CD4-positive, alpha-beta T cell treated with Interleukin-17A for 1 hour (primary cell): ENCODE results near the gene HTR3E.
"Not testable (repeated sequence)": the region's sequence is repeated elsewhere in the genome, so short reads cannot be mapped to it uniquely, and the experiment has no call there.

ENCODE experiments used
- DNase-seq: peaks from one replicate; pipeline ENCODE4 v3.0.0-alpha.2; 2020

The HTR3E gene

GRCh38 chr3:184116017-184116416, 19.2 kb downstream of the HTR3E start:
- DNase-seq, result no peak

GRCh38 chr3:184117636-184118035, 20.8 kb downstream of the HTR3E start:
- no peak for DNase-seq

GRCh38 chr3:184121031-184121430, 24.2 kb downstream of the HTR3E start:
- not testable (repeated sequence) for DNase-seq

- DNase-seq, result no peak
Measured at GRCh38 chr3:184126006-184126405, 29.1 kb downstream of the HTR3E start.

GRCh38 chr3:184129012-184129411, 32.1 kb downstream of the HTR3E start:
- no peak for DNase-seq

GRCh38 chr3:184132945-184133344, 36.1 kb downstream of the HTR3E start:
- no peak for DNase-seq

- peak; percentile 51 for DNase-seq
Measured at GRCh38 chr3:184133840-184134745, 37.2 kb downstream of the HTR3E start.

- DNase-seq, result no peak
Measured at GRCh38 chr3:184134746-184135148, 37.9 kb downstream of the HTR3E start.

- DNase-seq, result peak; percentile 92
Measured at GRCh38 chr3:184135149-184135910, 38.5 kb downstream of the HTR3E start, which contains the start of gene EIF2B5. Gene EIF2B5, plus strand, starts transcription at chr3:184135358. Its CDS starts 28 bp downstream, at chr3:184135386.

GRCh38 chr3:184135911-184136260, 39.0 kb downstream of the HTR3E start:
- no peak for DNase-seq

GRCh38 chr3:184140436-184140835, 43.6 kb downstream of the HTR3E start:
- no peak for DNase-seq

- DNase-seq, result no peak
Measured at GRCh38 chr3:184142199-184142598, 45.3 kb downstream of the HTR3E start.

GRCh38 chr3:184143327-184143726, 46.5 kb downstream of the HTR3E start:
- no peak for DNase-seq

GRCh38 chr3:184144505-184144904, 47.6 kb downstream of the HTR3E start:
- no peak for DNase-seq

GRCh38 chr3:184145111-184145524, 48.3 kb downstream of the HTR3E start:
- DNase-seq, result peak; percentile 54

- DNase-seq, result no peak
Measured at GRCh38 chr3:184145751-184146270, 48.9 kb downstream of the HTR3E start.

GRCh38 chr3:184148076-184148475, 51.2 kb downstream of the HTR3E start:
- DNase-seq, result no peak

- no peak for DNase-seq
Measured at GRCh38 chr3:184149123-184149522, 52.3 kb downstream of the HTR3E start.

GRCh38 chr3:184149770-184150169, 52.9 kb downstream of the HTR3E start:
- DNase-seq, result not testable (repeated sequence)

- DNase-seq, result peak; percentile 59
Measured at GRCh38 chr3:184154885-184155643, 58.2 kb downstream of the HTR3E start, which contains the start of gene DVL3. Gene DVL3, plus strand, starts transcription at chr3:184155377. Its CDS starts 259 bp downstream, at chr3:184155636.

- DNase-seq, result peak; percentile 38
Measured at GRCh38 chr3:184155644-184156521, 59.0 kb downstream of the HTR3E start.

GRCh38 chr3:184156522-184156955, 59.7 kb downstream of the HTR3E start:
- DNase-seq, result no peak
